ELF-1 (cell line): ENCODE measurements around the gene BRMS1.
"Not testable (repeated sequence)": the region's sequence is repeated elsewhere in the genome, so short reads cannot be mapped to it uniquely, and the experiment has no call there.

Experiments
- DNase-seq: peaks from one replicate; pipeline ENCODE4 v3.0.0-alpha.2; 2016; ENCODE audit warnings: low read depth, low spot score

The BRMS1 gene

DNA sequence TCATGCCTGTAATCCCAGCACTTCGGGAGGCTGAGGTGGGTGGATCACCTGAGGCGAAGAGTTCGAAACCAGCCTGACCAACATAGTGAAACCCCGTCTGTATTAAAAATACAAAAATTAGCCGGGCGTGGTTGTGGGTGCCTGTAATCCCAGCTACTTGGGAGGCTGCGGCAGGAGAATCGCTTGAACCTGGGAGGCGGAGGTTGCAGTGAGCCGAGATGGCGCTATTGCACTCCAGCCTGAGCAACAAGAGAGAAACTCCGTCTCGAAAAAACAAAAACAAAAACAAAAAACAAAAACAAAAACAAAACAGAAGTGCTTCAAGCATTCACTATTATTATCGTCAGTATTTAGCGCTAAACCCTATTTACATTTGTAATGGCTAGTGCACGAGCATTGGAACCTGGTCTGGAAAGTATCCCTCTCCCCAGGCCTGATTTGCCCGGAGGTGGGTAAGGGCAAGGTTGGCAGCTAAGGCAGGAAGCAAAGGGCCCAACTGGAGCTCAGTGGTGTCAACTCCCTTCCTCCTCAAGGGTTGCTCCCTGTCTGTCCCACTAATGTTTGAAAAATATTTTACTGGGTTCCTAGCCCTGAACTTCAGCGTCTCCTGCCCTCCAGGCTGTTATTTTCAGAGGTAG, 34.0 kb downstream of the BRMS1 start:
- DNase-seq: not testable (repeated sequence)

DNA sequence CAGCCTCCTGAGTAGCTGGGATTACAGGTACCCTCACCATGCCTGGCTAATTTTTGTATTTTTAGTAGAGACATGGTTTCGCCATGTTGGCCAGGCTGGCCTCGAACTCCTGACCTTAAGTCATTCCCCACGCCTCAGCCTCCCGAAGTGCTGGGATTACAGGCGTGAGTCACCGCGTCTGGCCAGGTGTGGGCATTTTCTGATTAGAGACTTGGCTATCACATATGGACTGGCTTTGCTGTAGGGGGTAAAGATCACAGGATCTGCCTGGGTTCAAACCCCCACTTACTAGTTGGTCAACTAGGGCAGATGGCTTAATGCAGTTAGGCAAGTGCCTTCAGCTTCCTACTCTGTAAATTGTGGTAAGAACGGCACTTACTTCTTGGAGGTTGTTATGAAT, 34.6 kb downstream of the BRMS1 start:
- DNase-seq: no peak

DNA sequence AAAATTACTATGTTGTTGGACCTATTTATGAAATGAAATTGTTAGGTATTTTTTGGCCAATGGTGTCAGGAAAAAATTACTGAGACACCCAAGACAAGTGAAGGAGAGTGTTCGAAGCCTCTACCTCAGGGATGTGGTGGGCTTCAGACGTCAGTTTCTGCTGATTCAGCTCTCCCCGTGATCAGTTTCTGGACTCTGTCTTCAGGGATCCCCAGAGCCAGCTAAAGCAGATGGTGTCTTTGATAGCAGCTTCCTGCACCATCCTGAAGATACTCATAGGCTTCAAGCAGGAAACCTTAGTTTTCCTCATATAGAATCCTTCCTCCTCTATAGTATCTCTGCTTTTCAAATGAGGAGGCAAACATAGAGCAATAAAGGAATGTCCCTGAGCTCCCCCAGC, 35.4 kb downstream of the BRMS1 start:
- DNase-seq: no peak

DNA sequence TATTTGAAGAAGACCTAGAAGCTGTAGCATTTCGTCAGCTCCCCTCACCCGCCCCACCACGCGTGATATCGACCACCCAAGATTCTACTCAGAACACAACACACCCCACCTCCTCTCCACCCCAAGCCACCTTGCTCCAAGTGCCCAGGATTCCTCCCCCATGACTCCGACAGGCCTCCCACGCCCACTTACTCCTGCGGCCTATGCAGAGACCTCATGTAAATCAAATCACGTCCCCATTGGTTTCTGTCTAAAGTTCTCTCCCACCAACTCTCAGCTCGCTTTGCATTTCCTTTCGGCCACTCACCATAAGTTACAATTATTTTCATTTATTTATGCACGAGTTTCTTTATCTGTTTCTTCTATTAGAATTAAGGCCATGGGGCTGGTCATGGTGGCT, 42.2 kb downstream of the BRMS1 start:
- no peak for DNase-seq

DNA sequence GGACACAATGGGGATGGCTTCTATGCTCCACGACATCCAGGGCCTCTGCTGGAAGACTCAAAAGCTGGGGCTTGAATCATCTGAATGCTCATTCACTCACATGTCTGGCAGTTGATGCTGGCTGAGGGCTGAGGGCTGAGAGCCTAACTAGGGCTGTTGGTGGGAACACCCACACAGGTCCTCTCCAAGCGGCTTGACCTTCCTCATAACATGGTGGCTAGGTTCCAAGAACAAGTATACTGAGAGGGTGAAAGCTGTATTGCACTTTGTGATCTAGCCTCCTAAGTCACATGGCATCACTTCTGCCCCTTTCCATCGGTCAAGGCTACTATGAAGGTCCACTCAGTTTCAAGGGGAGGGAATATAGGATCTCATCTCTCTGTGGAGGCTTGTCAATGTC, 45.7 kb downstream of the BRMS1 start:
- DNase-seq: no peak

DNA sequence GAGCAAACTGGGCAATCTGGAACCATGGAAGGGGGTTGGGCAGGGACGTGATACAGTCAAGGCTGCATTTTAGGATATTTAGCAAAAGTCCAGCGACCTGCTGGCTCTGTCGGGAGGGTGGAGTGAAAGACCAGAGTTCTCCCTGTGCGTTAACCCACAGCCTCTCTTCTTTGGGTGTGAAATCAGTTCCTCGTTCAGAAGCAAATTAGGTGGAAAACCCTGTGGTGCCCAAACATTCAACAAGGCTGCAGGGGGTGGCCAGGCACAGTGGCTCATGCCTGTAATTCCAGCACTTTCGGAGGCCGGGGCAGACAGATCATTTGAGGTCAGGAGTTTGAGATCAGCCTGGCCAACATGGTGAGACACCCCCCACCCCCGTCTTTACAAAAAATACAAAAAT, 47.3 kb downstream of the BRMS1 start:
- DNase-seq: no peak

DNA sequence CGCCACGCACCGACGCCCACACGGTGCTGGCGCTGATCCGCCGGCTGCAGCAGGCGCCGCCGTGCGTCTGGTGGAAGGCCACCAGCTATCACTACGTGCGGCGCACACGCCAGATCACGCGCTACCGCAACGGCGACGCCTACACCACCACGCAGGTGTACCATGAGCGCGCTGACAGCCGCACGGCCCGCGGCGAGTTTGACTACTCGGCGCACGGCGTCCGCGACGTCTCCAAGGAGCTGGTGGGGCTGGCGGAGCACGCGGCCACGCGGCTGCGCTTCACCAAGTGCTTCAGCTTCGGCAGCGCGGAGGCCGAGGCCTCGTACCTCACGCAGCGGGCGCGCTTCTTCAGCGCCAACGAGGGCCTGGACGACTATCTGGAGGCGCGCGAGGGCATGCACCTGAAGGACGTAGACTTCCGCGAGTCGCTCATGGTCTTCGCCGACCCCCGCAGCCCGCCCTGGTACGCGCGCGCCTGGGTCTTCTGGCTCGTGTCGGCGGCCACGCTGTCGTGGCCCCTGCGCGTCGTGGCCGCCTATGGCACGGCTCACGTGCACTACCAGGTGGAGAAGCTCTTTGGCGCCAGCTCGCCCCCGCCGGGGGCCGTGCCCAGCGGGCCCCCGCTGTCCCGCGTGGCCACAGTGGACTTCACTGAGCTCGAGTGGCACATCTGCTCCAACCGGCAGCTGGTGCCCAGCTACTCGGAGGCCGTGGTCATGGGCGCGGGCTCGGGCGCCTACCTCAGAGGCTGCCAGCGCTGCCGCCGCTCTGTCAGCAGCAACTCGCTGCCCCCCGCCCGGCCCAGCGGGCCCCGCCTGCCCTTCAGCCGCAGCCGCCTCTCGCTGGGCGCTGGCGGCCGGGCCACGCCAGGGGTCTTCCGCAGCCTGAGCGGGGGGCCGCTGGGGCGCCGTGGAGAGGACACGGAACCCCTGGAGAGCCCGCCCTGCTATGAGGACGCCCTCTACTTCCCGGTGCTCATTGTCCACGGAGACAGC, 50.0 kb downstream of the BRMS1 start:
- DNase-seq: no peak

DNA sequence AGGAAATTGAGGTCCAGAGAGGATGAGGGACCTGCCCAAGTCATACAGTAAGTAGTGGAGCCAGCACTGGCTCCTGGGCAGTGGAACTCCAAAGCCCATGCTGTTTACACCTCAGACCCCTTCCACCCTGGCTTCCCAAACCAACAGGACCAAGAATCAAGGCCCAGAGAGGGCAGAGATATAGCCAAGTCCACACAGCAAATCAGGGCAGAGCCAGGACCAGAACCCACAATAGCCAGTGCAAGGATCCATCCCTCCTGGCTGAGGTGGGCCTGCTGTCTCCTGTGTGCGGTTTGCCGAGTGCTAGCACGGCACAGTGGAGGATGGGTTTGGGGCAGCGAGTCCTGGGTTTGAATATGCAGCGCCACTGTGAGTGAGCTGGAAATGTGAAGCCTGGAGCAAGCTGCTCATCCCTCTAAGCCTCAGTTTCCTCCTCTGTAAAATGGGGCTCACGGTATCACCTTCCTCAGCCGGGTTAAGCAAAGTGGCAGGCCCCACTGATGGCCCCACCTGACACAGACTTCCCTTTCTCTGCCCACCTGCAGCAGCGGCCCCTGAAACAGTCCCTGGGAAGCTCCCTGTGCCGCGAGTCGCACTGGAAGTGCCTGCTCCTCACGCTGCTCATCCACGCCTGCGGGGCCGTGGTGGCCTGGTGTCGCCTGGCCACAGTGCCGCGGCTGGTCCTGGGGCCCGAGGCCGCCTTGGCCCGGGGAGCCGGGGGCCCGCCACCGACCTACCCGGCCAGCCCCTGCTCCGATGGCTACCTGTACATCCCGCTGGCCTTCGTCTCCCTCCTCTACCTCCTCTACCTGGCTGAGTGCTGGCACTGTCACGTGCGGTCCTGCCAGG, 50.9 kb downstream of the BRMS1 start:
- no peak for DNase-seq

DNA sequence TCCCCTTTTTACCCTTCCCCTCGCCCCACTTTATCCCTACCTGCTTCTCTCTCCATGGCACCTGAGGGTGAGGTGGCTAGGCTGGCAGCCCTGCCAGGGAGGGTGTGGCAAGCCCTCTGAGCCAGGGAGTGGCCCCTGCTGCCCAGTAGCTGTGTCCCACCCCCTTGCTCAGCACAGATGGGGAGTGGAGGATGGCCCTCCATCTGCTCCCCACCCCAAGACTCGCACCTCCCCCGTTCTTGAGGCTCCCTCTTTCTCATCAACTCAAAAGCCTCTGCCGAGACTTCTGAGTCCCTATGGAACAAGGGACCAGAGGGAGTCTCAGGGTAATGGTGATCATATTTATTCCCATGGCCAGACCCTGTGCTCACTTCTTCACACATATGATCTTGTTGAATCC, 51.6 kb downstream of the BRMS1 start:
- no peak for DNase-seq

DNA sequence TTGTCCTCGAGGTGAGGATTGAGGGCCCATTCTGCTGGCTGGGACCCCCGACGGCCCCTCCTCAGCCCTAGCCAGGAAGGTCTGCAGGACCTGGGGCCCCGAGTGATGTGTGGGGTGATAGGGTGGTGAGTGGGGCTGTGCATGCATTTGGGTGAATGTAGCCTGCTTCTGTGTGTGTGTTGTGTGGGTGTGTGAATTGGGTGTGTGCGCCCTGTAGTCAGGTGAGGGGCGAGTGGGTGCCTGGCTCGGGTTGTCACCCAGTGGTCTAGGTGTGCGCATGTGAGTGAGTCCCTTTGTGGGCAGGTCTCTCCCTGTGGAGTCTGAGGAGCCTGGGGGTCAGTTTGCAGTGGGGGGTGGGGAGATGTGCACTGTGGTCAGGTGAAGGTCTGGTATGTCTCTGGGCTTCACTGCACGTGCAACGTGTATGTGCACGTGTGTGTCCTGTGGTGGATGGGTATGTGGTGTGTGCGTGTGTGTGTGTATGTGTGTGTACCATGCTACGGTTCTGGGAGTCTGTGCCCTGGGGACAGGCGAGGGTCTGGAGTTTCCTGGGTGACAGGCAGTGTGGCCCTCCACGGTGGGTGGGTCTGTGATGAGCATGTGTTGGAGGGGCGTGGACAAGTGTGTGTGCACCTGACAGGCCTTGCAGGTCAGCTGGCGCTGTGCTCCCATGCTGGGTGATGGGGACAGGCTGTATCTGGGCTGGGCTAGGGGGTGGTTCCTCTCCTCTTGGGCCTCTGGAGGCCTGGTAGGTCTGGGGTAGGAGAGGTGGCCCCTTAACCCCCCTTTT, 52.2 kb downstream of the BRMS1 start:
- DNase-seq: no peak

DNA sequence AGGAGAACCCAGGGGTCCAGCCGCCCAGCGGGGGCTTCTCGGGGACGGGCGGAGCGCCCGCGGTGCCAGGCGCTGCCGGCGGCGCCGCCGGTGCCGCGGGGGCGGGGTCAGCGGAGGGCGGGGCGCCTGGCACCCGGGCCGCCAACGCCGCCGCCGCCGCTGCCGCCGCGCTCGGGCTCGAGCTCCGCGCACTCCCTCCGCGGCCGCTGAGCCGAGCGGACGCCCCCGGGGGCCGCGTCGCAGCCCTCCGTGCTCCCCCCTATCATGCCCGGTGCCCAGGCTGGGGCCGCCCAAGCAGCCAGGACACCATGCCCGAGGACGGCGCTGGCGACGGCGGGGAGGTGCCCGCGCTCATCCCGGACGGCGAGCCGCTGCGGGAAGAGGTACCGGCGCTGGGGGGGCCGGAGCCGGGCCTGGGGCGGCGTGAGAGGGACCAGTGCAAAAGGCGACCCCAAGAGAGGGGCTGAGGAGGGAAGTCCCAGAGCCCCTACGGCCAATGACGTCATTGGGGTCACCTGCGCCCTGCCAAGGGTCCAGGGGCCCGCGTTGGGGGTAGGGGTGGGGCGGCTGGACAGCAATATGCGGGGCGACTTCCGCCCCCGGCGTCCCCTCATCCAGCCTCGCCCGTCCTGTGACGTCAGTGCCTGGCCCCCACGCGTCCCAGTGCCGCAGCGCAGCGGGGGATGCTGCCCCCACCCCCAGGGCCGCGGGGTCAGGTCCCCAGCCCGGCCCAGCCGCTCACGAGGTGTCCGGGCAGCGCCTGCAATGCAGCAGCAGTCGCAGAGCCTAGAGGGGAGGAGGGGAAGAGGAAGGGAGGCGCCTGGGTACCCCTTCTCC, 53.0 kb downstream of the BRMS1 start, which contains the start of gene TMEM151A:
TMEM151A (plus strand) TSS at position 189 of the 837 bp plus-strand sequence; CDS start at position 309, 120 bp downstream.
- no peak for DNase-seq

DNA sequence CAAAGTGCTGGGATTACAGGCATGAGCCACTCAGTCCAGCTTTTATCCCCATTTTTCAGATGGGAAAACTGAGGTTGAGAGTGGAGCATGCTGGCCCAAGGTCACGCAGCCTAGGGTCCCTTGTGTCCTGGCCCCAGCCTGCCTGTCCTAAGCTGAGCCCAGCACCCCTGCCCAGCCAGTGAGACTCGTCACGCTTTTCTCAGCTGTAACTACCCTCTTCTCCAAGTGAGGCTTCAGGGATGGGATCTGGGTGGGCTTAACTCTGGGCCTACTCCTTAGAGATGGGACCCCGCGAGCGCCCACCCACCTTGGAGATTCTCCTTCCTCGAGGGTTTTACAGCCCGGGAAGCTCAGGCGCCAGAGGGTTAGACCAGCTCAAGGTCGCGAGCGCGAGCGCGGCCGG, 53.6 kb downstream of the BRMS1 start:
- DNase-seq: no peak

DNA sequence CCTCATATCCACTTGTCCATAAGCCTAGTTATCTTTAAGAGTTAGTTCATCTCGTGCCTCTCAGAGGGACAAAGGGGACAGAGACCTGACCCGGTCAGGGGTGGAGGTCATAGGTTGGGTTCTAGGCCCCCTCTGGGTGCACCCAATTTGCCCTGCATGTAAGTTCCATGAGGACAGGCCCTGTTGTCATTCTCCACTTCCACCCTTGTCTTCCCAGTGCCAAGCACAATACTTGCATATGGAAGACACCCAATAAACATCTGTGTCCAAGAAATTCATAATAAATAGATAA, 54.6 kb downstream of the BRMS1 start:
- DNase-seq: no peak

DNA sequence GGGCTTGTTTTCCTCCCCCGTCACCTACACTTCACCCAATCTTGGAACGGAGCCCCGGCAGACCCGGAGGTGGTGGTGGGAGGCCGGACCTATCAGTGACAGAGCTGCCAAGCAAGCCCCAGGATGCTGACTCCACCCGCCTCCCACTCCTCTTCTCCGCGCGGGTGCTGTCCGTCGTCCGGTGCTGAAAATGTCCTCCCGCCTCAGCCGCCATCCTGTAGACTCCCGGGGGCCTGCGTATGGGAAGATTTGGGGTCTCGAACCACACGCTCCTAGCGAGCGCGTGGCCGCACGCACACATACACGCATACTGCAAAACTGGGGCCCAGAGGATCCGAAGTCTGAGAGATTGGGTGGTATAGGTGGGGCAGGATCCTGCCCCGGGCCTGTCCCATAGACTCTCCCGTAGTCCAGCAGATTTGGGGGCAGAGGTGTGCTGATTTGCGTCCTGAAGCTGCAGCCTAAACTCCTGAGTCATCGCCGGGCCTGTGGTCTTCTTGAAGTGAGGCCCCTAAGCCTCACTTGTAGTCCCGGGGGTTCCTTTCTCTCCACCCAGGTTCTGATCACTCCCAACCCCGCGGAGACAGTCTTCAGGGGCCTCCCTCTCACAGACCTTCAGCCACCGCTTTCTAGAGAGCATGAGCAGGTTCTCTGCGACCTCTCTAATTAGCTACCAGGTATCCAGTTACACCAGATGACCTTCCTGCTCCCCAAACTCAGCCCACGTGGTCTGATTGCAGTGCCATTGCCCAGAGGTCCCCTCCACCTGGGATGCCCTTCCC, 55.2 kb downstream of the BRMS1 start:
- no peak for DNase-seq

DNA sequence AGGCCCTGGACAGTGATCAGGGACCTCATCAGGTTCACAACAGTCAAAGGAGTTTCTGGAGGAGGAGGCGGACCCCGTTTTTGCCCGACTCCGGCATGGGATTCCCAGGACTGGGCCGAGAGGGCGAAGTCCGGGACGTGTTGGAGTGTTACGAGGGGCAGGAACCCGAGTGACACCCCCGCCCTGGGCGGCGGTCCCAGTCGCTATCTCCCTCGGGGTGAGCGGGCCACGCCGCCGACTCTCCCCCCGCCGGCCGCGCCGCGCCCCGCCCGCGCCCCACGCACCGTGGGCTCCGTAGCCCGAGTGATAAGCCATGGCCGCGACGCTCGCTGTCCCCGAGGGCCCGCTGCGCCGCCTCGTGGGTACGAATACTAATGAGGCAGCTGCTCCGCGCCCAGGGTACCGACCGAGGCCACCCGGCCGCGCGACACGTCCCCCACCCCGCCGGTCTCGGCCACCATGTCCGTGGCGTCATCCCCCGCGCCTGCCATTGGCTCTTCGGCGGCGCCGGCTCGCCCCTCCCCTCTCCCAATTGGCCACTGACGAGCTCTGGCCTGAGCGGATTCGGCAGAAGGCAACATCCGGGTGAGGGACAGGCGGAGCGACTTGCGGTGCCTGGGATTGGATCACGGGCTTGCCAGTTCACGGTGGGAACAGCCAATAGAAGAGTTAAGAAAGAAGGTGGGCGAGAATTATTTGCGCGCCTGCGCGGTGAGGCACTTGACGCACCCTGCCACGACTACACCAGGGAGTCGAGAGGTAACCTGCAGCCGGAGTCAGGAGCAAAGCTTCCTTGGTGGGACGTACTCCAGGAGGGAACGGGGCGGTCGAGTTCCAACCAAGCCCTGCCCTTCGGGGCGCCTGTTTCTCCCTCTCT, 56.0 kb downstream of the BRMS1 start, which contains the start of gene YIF1A:
YIF1A (minus strand) TSS at position 473 of the 877 bp plus-strand sequence; CDS start at position 315, 158 bp downstream.
- DNase-seq: peak; percentile 100

DNA sequence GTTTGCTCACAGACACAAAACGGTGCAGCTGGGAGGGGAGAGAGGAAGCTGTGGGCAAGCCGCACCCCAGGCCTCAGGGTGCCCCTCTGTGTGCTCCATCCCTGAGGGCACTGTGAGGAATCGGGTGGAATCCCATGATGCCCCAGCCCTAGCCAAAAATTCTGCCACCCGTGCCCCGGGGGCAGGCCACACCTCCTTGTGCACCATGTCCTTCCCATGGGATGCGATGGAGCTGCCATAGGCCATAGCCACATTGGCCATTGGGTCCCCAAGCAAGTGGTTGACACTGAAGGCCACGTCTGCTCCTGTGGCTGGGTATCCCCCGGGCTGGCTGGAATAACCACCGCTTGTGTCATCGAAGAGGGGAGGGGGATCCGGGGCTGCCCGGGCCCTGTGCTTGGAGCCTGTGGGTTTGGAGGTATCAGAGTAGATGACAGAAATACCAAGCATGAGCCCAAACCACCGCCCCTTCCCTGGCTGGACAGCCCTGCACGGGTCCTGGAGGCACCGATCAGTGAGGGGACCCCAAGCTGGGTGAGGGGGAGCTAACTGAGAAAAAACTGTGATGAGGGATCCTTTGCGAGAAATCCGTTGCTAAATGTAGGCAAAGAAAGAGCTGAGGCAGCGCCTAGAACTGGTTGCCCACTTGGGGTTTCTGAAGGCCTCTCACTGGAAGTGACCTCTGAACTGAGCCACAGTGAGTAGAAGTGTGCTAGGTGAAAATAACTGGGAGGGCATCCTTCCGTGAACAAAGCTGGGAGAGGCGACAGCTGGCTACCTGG, 56.8 kb downstream of the BRMS1 start:
- DNase-seq: no peak
